GM23338 (cell line): ENCODE measurements around the gene TRIM71. TPM values are rescaled to one million over a fixed set of nuclear protein-coding genes. Genes with fewer than 3 reads are reported as not detected.
A peak's percentile ranks its signal among the peaks of the same experiment; 100 is the strongest.

ENCODE experiments used
- ATAC-seq: fragments of 200-7000 bp; cut with Tn5 transposase; 3 replicates; pipeline ENCODE4 v1.9.1; 2020
- DNase-seq: peaks from one replicate; pipeline ENCODE4 v3.0.0-alpha.2; 2015; ENCODE audit warnings: low spot score
- H2AFZ ChIP-seq: fragments of 200-600 bp; sonication (generic); 2 replicates; pipeline ENCODE4 v1.8.0; 2016; ENCODE audit warnings: antibody characterized with exemption, mild to moderate bottlenecking, moderate library complexity
- H3F3A ChIP-seq: fragments of 200-600 bp; sonication (generic); replicated peaks from 2 replicates; pipeline ENCODE4 v1.8.0; 2017; ENCODE audit warnings: antibody characterized with exemption, mixed run types, low read depth
- H3K27ac ChIP-seq: fragments of 200-600 bp; sonication (generic); 2 replicates; pipeline ENCODE4 v1.6.1; 2016; ENCODE audit warnings: low read depth
- H3K27me3 ChIP-seq: fragments of 200-600 bp; sonication (generic); 2 replicates; pipeline ENCODE4 v1.8.0; 2016; ENCODE audit warnings: mild to moderate bottlenecking, mixed run types, moderate library complexity; ENCODE audit not compliant: insufficient read depth
- H3K36me3 ChIP-seq: fragments of 200-600 bp; sonication (generic); 2 replicates; pipeline ENCODE4 v1.8.0; 2016; ENCODE audit warnings: mild to moderate bottlenecking; ENCODE audit not compliant: insufficient read depth
- H3K4me1 ChIP-seq: fragments of 200-600 bp; sonication (generic); 2 replicates; pipeline ENCODE4 v1.8.0; 2016; ENCODE audit warnings: mild to moderate bottlenecking, moderate library complexity; ENCODE audit not compliant: insufficient read depth
- H3K4me2 ChIP-seq: fragments of 200-600 bp; sonication (generic); 2 replicates; pipeline ENCODE4 v1.7.1; 2017; ENCODE audit warnings: mixed run types
- H3K4me3 ChIP-seq: fragments of 200-600 bp; sonication (generic); 2 replicates; pipeline ENCODE4 v1.6.1; 2016; ENCODE audit warnings: mixed run types
- H3K79me2 ChIP-seq: fragments of 200-600 bp; sonication (generic); replicated peaks from 2 replicates; pipeline ENCODE4 v1.8.0; 2017; ENCODE audit warnings: mild to moderate bottlenecking; ENCODE audit not compliant: insufficient read depth
- H3K9me2 ChIP-seq: fragments of 200-600 bp; sonication (generic); 2 replicates; pipeline ENCODE4 v1.8.0; 2017; ENCODE audit not compliant: insufficient read depth
- H4K20me1 ChIP-seq: fragments of 200-600 bp; sonication (generic); replicated peaks from 2 replicates; pipeline ENCODE4 v1.8.0; 2017; ENCODE audit warnings: mild to moderate bottlenecking; ENCODE audit not compliant: insufficient read depth
- H3K27ac Mint-ChIP-seq: 2 replicates; pipeline ENCODE4 v1.8.0; 2020; ENCODE audit warnings: inconsistent platforms, mild to moderate bottlenecking, moderate library complexity, mixed read lengths
- H3K27me3 Mint-ChIP-seq: 3 replicates; pipeline ENCODE4 v1.8.0; 2022; ENCODE audit warnings: low read depth, mild to moderate bottlenecking, moderate library complexity, mixed read lengths, inconsistent platforms; ENCODE audit not compliant: insufficient read depth, poor library complexity
- H3K36me3 Mint-ChIP-seq: 3 replicates; pipeline ENCODE4 v1.8.0; 2021; ENCODE audit warnings: low read depth, mild to moderate bottlenecking, inconsistent platforms, moderate library complexity, mixed read lengths
- H3K4me1 Mint-ChIP-seq: 3 replicates; pipeline ENCODE4 v1.8.0; 2020; ENCODE audit warnings: mild to moderate bottlenecking, inconsistent platforms, mixed read lengths
- H3K4me3 Mint-ChIP-seq: 3 replicates; pipeline ENCODE4 v1.8.0; 2021; ENCODE audit warnings: moderate library complexity, mild to moderate bottlenecking, inconsistent platforms, mixed read lengths
- H3K9me3 Mint-ChIP-seq: 3 replicates; pipeline ENCODE4 v1.8.0; 2020; ENCODE audit warnings: moderate library complexity, mild to moderate bottlenecking, inconsistent platforms, mixed read lengths
- EZH2 ChIP-seq: fragments of 200-600 bp; sonication (generic); IDR thresholded peaks from one replicate; pipeline ENCODE4 v1.8.0; 2017; ENCODE audit warnings: antibody characterized with exemption, mild to moderate bottlenecking, low read depth; ENCODE audit not compliant: unreplicated experiment
- NANOG ChIP-seq: IDR thresholded peaks from 2 replicates; pipeline ENCODE4 v1.6.1; 2016; ENCODE audit warnings: antibody characterized with exemption, borderline replicate concordance
- POLR2AphosphoS5 ChIP-seq: IDR thresholded peaks from 2 replicates; pipeline ENCODE4 v1.6.1; 2016; ENCODE audit warnings: antibody characterized with exemption, low read depth
- polyA plus RNA-seq: library from polyadenylated mRNA; unstranded; fragments of >200 nt; fragmentation: Nextera tagmentation; extraction: Ambion mirVana; gene quantifications from 2 replicates; pipeline ENCODE4 v1.2.1, GENCODE V29; 2016
- total RNA-seq: library from RNA; depleted of rRNA; stranded (reverse); fragments of >200 nt; shearing (Covaris generic); gene quantifications from 2 replicates; pipeline ENCODE4 v1.2.3, GENCODE V29; 2014
- TF ChIP-seq, protein P1 (sequence below): IDR thresholded peaks from 2 replicates; pipeline ENCODE4 v1.6.1; 2016; ENCODE audit warnings: antibody characterized with exemption
- TF ChIP-seq, protein P2 (sequence below), 2 experiments: fragments of 200-600 bp in 1 of 2; sonication (generic) in 1 of 2; conservative IDR thresholded peaks; 2 replicates each; pipeline versions ENCODE4 v1.5.1 to v1.6.1; 2016 to 2017; ENCODE audit warnings: antibody characterized with exemption in 2 of 2, low read depth in 2 of 2, mild to moderate bottlenecking in 2 of 2, moderate library complexity in 1 of 2

TRIM71 gene
- total and polyA plus RNA-seq, 2 experiments from 2014 or later: 71.5 to 346 TPM

GRCh38 chr3:32899265-32899664 is 81.5 kb downstream of the TRIM71 start:
- H3K27me3 Mint-ChIP-seq: peaks cover 61% of the 10 kb centered on the region
- Histone ChIP-seq H3K4me1 (peaks cover 37% of the 10 kb centered on the region), H3K36me3 (peaks cover 20% of the 10 kb centered on the region; the same call in 1 of the 2 replicates), H4K20me1 (peaks cover 45% of the 10 kb centered on the region), H3K9me2 (no peaks in the 10 kb centered on the region), H3F3A (peaks cover 62% of the 10 kb centered on the region), H3K27ac (0 out of 2 replicates have a peak overlapping the region, but pooled peaks have one; percentile 21), H3K27me3 (no peaks in the 10 kb centered on the region), H2AFZ (no peak overlapping the region), H3K4me2 (no peak overlapping the region), H3K79me2 (peaks cover 39% of the 10 kb centered on the region), H3K4me3 (no peak overlapping the region)
- peaks cover 14% of the 10 kb centered on the region for H3K9me3 Mint-ChIP-seq
- H3K36me3 Mint-ChIP-seq: peaks cover 61% of the 10 kb centered on the region
- TF ChIP-seq EZH2 (no peak), POLR2AphosphoS5 (peak; percentile 42)
- ATAC-seq (no peak), DNase-seq (no peak)
- H3K4me3 Mint-ChIP-seq: no peak overlapping the region
- H3K27ac Mint-ChIP-seq: no peak overlapping the region
- peaks cover 49% of the 10 kb centered on the region for H3K4me1 Mint-ChIP-seq

- Mint-ChIP-seq H3K4me3 (no peak overlapping the region; the same call in 2 of the 3 replicates), H3K27ac (0 out of 2 replicates have a peak overlapping the region, but pooled peaks have one; percentile 44), H3K36me3 (peaks cover 41% of the 10 kb centered on the region), H3K4me1 (peaks cover 29% of the 10 kb centered on the region), H3K27me3 (peaks cover 44% of the 10 kb centered on the region), H3K9me3 (peaks cover 14% of the 10 kb centered on the region)
- Histone ChIP-seq H3K27me3 (no peaks in the 10 kb centered on the region), H2AFZ (no peak overlapping the region), H4K20me1 (peaks cover 28% of the 10 kb centered on the region; the same call in 1 of the 2 replicates), H3K4me1 (peaks cover 24% of the 10 kb centered on the region), H3K27ac (no peak overlapping the region), H3K4me2 (no peak overlapping the region), H3K9me2 (no peaks in the 10 kb centered on the region), H3K4me3 (no peak overlapping the region), H3F3A (peaks cover 48% of the 10 kb centered on the region), H3K79me2 (peaks cover 19% of the 10 kb centered on the region), H3K36me3 (0 out of 2 replicates have a peak, but pooled peaks cover 1% of the 10 kb centered on the region)
- TF ChIP-seq, protein P1, sequence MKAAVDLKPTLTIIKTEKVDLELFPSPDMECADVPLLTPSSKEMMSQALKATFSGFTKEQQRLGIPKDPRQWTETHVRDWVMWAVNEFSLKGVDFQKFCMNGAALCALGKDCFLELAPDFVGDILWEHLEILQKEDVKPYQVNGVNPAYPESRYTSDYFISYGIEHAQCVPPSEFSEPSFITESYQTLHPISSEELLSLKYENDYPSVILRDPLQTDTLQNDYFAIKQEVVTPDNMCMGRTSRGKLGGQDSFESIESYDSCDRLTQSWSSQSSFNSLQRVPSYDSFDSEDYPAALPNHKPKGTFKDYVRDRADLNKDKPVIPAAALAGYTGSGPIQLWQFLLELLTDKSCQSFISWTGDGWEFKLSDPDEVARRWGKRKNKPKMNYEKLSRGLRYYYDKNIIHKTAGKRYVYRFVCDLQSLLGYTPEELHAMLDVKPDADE: no peak
- no peak for TF ChIP-seq NANOG
- TF ChIP-seq, protein P2, sequence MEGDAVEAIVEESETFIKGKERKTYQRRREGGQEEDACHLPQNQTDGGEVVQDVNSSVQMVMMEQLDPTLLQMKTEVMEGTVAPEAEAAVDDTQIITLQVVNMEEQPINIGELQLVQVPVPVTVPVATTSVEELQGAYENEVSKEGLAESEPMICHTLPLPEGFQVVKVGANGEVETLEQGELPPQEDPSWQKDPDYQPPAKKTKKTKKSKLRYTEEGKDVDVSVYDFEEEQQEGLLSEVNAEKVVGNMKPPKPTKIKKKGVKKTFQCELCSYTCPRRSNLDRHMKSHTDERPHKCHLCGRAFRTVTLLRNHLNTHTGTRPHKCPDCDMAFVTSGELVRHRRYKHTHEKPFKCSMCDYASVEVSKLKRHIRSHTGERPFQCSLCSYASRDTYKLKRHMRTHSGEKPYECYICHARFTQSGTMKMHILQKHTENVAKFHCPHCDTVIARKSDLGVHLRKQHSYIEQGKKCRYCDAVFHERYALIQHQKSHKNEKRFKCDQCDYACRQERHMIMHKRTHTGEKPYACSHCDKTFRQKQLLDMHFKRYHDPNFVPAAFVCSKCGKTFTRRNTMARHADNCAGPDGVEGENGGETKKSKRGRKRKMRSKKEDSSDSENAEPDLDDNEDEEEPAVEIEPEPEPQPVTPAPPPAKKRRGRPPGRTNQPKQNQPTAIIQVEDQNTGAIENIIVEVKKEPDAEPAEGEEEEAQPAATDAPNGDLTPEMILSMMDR (conservative IDR thresholded peaks at IDR 0.05; ENCODE audit: low read depth in 2 of 2): no peak
- no peak for TF ChIP-seq POLR2AphosphoS5
- ATAC-seq (no peak), DNase-seq (no peak)
Observed at GRCh38 chr3:32901005-32901932, 83.5 kb downstream of the TRIM71 start.
